ENCODE measurements around the gene GP1BB. TPM values are rescaled to one million over a fixed set of nuclear protein-coding genes. Genes with fewer than 3 reads are reported as not detected.
A peak's percentile ranks its signal among the peaks of the same experiment; 100 is the strongest.

GP1BB gene
- polyA plus RNA-seq, 6 donors from 2014 or later, result 0.38 to 6.2 (median 4.0) TPM

GRCh38 chr22:19739911-19740449 lies 16.6 kb downstream of the GP1BB start:
- Mint-ChIP-seq H3K4me3 (no peak overlapping the region), H3K4me1 (no peaks in the 10 kb centered on the region), H3K27ac (no peak overlapping the region), H3K36me3 (no peaks in the 10 kb centered on the region), H3K27me3 (peaks cover 0 to 12% (median 0%) of the 10 kb centered on the region in 3 donors), H3K9me3 (no peaks in the 10 kb centered on the region)
- no peak for DNase-seq
- no peak for ATAC-seq (ENCODE audit: low read depth in 2 of 2)

GRCh38 chr22:19740586-19740985 lies 17.2 kb downstream of the GP1BB start:
- H3K27ac Mint-ChIP-seq, result no peak overlapping the region
- H3K36me3 Mint-ChIP-seq, result no peaks in the 10 kb centered on the region
- H3K27me3 Mint-ChIP-seq, result peaks cover 0 to 6% (median 0%) of the 10 kb centered on the region in 3 donors
- no peaks in the 10 kb centered on the region for H3K4me1 Mint-ChIP-seq
- no peak overlapping the region for H3K4me3 Mint-ChIP-seq
- ATAC-seq (ENCODE audit: low read depth in 2 of 2) (no peak), DNase-seq (no peak)
- no peaks in the 10 kb centered on the region for H3K9me3 Mint-ChIP-seq

GRCh38 chr22:19741053-19741452 lies 17.7 kb downstream of the GP1BB start:
- no peaks in the 10 kb centered on the region for H3K36me3 Mint-ChIP-seq
- H3K27ac Mint-ChIP-seq, result no peak overlapping the region
- H3K4me1 Mint-ChIP-seq, result no peaks in the 10 kb centered on the region
- no peak overlapping the region for H3K4me3 Mint-ChIP-seq
- peaks cover 0 to 6% (median 0%) of the 10 kb centered on the region in 3 donors for H3K27me3 Mint-ChIP-seq
- no peaks in the 10 kb centered on the region for H3K9me3 Mint-ChIP-seq
- ATAC-seq (ENCODE audit: low read depth in 2 of 2) (no peak), DNase-seq (no peak)

- Mint-ChIP-seq H3K36me3 (no peaks in the 10 kb centered on the region), H3K27me3 (peaks cover 0 to 6% (median 0%) of the 10 kb centered on the region in 3 donors), H3K9me3 (no peaks in the 10 kb centered on the region), H3K4me3 (peak overlapping the region in 1 of 8 donors; percentile 37), H3K27ac (no peak overlapping the region), H3K4me1 (no peaks in the 10 kb centered on the region)
- no peak for ATAC-seq (ENCODE audit: low read depth in 2 of 2)
- DNase-seq, result no peak
These were observed 19.1 kb downstream of the GP1BB start for GRCh38 chr22:19742160-19743066.

- no peak overlapping the region for H3K27ac Mint-ChIP-seq
- peaks cover 0 to 6% (median 3%) of the 10 kb centered on the region in 3 donors for H3K27me3 Mint-ChIP-seq
- no peaks in the 10 kb centered on the region for H3K9me3 Mint-ChIP-seq
- no peak overlapping the region for H3K4me3 Mint-ChIP-seq
- DNase-seq (no peak), ATAC-seq (ENCODE audit: low read depth in 2 of 2) (no peak)
- no peaks in the 10 kb centered on the region for H3K4me1 Mint-ChIP-seq
- no peaks in the 10 kb centered on the region for H3K36me3 Mint-ChIP-seq
These were observed 19.7 kb downstream of the GP1BB start for GRCh38 chr22:19743081-19743480.

- DNase-seq (no peak), ATAC-seq (ENCODE audit: low read depth in 2 of 2) (no peak)
- Mint-ChIP-seq H3K9me3 (no peaks in the 10 kb centered on the region), H3K4me3 (no peak overlapping the region), H3K36me3 (no peaks in the 10 kb centered on the region), H3K27ac (no peak overlapping the region), H3K4me1 (no peaks in the 10 kb centered on the region), H3K27me3 (peaks cover 0 to 9% (median 6%) of the 10 kb centered on the region in 3 donors)
These were observed 20.3 kb downstream of the GP1BB start for GRCh38 chr22:19743651-19744050.

- peak overlapping the region in 1 of 6 donors; percentile 75 for H3K27ac Mint-ChIP-seq
These were observed 21.1 kb downstream of the GP1BB start for GRCh38 chr22:19744350-19745006.

GRCh38 chr22:19745155-19746101 lies 22.1 kb downstream of the GP1BB start:
- DNase-seq, result no peak
- Mint-ChIP-seq H3K9me3 (no peaks in the 10 kb centered on the region), H3K4me3 (peak overlapping the region in 1 of 8 donors; percentile 15), H3K27me3 (peaks cover 0 to 20% (median 8%) of the 10 kb centered on the region in 3 donors), H3K27ac (no peak overlapping the region), H3K4me1 (no peaks in the 10 kb centered on the region), H3K36me3 (no peaks in the 10 kb centered on the region)
- no peak for ATAC-seq (ENCODE audit: low read depth in 2 of 2)

More at GRCh38 chr22:19744350-19745006, 21.1 kb downstream of the GP1BB start:
- no peak for DNase-seq
- H3K36me3 Mint-ChIP-seq, result no peaks in the 10 kb centered on the region
- no peaks in the 10 kb centered on the region for H3K9me3 Mint-ChIP-seq
- no peak overlapping the region for H3K4me3 Mint-ChIP-seq
- no peaks in the 10 kb centered on the region for H3K4me1 Mint-ChIP-seq
- no peak for ATAC-seq (ENCODE audit: low read depth in 2 of 2)
- H3K27me3 Mint-ChIP-seq, result peaks cover 0 to 17% (median 14%) of the 10 kb centered on the region in 3 donors

- Mint-ChIP-seq H3K4me1 (no peaks in the 10 kb centered on the region), H3K36me3 (no peaks in the 10 kb centered on the region), H3K27me3 (peaks cover 0 to 26% (median 19%) of the 10 kb centered on the region in 3 donors), H3K9me3 (no peaks in the 10 kb centered on the region), H3K4me3 (no peak overlapping the region), H3K27ac (no peak overlapping the region)
- DNase-seq, result no peak
- ATAC-seq (ENCODE audit: low read depth in 2 of 2), result no peak
These were observed 23.4 kb downstream of the GP1BB start for GRCh38 chr22:19746726-19747125.

- ATAC-seq (ENCODE audit: low read depth in 2 of 2) (no peak), DNase-seq (no peak)
- no peaks in the 10 kb centered on the region for H3K9me3 Mint-ChIP-seq
- H3K36me3 Mint-ChIP-seq, result no peaks in the 10 kb centered on the region
- peaks cover 2 to 28% (median 25%) of the 10 kb centered on the region in 3 donors for H3K27me3 Mint-ChIP-seq
- H3K4me3 Mint-ChIP-seq, result no peak overlapping the region
- no peaks in the 10 kb centered on the region for H3K4me1 Mint-ChIP-seq
- H3K27ac Mint-ChIP-seq, result no peak overlapping the region
These were observed 24.2 kb downstream of the GP1BB start for GRCh38 chr22:19747551-19747950.

- Mint-ChIP-seq H3K36me3 (no peaks in the 10 kb centered on the region), H3K9me3 (no peaks in the 10 kb centered on the region), H3K27me3 (peaks cover 5 to 34% (median 31%) of the 10 kb centered on the region in 3 donors), H3K4me3 (no peak overlapping the region), H3K4me1 (no peaks in the 10 kb centered on the region), H3K27ac (no peak overlapping the region)
- no peak for ATAC-seq (ENCODE audit: low read depth in 2 of 2)
- DNase-seq, result no peak
These were observed 24.8 kb downstream of the GP1BB start for GRCh38 chr22:19748139-19748538.

GRCh38 chr22:19748991-19749664 lies 25.8 kb downstream of the GP1BB start:
- Mint-ChIP-seq H3K27ac (no peak overlapping the region), H3K36me3 (no peaks in the 10 kb centered on the region), H3K9me3 (no peaks in the 10 kb centered on the region), H3K27me3 (peaks cover 10 to 42% (median 40%) of the 10 kb centered on the region in 3 donors), H3K4me3 (no peak overlapping the region), H3K4me1 (no peaks in the 10 kb centered on the region)
- DNase-seq, result no peak
- ATAC-seq (ENCODE audit: low read depth in 2 of 2), result no peak
